HG03108 (cell line): ENCODE measurements around the gene CWC22.

Experiments
- ATAC-seq: cut with Tn5 transposase; IDR thresholded peaks from one replicate; pipeline ENCODE4 v1.9.1; 2021; ENCODE audit warnings: moderate library complexity; ENCODE audit not compliant: unreplicated experiment

The CWC22 gene

DNA sequence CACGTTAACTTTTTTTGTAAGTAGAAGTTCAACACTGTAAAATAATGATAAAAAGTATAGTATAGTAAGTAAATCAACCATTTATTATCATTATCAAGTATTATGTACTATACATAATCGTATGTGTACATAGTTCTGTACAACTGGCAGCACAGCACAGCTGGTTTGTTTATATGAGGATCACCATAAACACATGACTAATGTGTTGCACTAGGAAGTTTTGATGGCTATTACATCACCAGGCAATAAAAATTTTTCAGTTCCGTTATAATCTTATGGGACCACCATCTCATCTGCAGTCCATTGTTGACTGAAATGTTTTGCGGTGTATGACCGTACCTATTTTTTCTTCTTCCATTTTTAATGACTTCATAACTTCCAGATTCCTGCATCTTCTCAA, 106.4 kb downstream of the CWC22 start:
- no peak for ATAC-seq

DNA sequence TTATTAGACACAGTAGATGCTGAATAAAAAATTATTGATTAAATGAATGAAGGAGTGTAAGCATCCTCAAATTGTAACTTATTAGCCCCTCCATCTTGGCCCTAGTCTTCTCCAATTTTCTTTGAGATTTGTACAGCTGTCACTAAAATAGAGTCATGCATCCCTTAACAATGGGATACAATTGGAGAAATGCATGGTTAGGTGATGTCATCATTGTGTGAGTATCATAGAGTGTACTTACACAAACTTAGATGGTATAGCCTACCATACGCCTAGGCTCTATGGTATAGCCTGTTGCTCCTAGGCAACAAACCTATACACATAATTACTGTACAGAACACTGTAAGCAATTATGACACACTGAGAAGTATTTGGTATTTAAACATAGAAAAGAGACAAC, 107.4 kb downstream of the CWC22 start:
- ATAC-seq: no peak

DNA sequence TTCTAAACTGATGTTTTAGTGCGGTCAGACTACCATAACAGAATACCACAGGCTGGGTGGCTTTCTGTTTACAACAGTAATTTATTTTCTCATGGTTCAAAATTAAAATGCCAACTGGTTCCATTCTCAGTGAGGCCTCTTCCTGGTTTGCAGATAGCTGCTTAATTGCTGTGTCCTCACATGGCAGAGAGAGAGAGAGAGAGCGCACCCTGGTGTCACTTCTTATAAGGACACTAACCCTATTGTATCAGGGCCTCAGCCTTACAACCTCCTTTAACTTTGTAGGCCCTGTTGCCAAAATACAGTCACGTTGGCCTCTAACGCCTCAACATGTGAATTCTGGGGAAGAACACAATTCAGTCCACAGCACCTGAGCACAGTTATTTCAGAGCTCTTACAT, 108.2 kb downstream of the CWC22 start:
- ATAC-seq: no peak
